ENCODE results near the gene TINAGL1. TPM values are rescaled to one million over a fixed set of nuclear protein-coding genes. Genes with fewer than 3 reads are reported as not detected.
"Not testable (repeated sequence)": the region's sequence is repeated elsewhere in the genome, so short reads cannot be mapped to it uniquely, and the experiment has no call there.

The TINAGL1 gene
- total and polyA plus RNA-seq, 4 donors = 5.3 to 41.2 (median 13.2) TPM

- H3K4me3 ChIP-seq (ENCODE audit: low read depth, low read length) = no peak overlapping the region
- H3K4me1 ChIP-seq (ENCODE audit: control insufficient read depth, insufficient read depth, low read length) = peaks cover 50% of the 10 kb centered on the region
- H3K9me3 ChIP-seq (ENCODE audit: control insufficient read depth, insufficient read depth, low read length) = no peaks in the 10 kb centered on the region
- H3K36me3 ChIP-seq (ENCODE audit: control insufficient read depth, insufficient read depth, low read length) = no peaks in the 10 kb centered on the region
- peak overlapping the region; percentile 3 for H3K27ac ChIP-seq (ENCODE audit: low read depth, low read length)
- 81% methylated on average over 14 of the region's 16 CpGs for WGBS (ENCODE audit: insufficient coverage)
- DNase-seq (ENCODE audit: low read depth in 4 of 6, low spot score in 6 of 6) = peak in 1 of 6 donors; percentile 23
- peaks cover 37% of the 10 kb centered on the region for H3K27me3 ChIP-seq (ENCODE audit: control insufficient read depth, insufficient read depth, low read length)
Observed at GRCh38 chr1:31583082-31583994, 7.0 kb downstream of the TINAGL1 start.

- Histone ChIP-seq H3K36me3 (ENCODE audit: control insufficient read depth, insufficient read depth, low read length) (no peaks in the 10 kb centered on the region), H3K9me3 (ENCODE audit: control insufficient read depth, insufficient read depth, low read length) (no peaks in the 10 kb centered on the region), H3K27ac (ENCODE audit: low read depth, low read length) (peak overlapping the region; percentile 3), H3K4me3 (ENCODE audit: low read depth, low read length) (no peak overlapping the region), H3K27me3 (ENCODE audit: control insufficient read depth, insufficient read depth, low read length) (peaks cover 45% of the 10 kb centered on the region), H3K4me1 (ENCODE audit: control insufficient read depth, insufficient read depth, low read length) (peaks cover 56% of the 10 kb centered on the region)
- WGBS (ENCODE audit: insufficient coverage) = 74% methylated on average over 13 of the region's 13 CpGs
- peak in 2 of 6 donors; percentile 28 to 80 for DNase-seq (ENCODE audit: low read depth in 4 of 6, low spot score in 6 of 6)
Observed at GRCh38 chr1:31583995-31584868, 7.9 kb downstream of the TINAGL1 start.

GRCh38 chr1:31584869-31585735 lies 8.8 kb downstream of the TINAGL1 start:
- Histone ChIP-seq H3K27ac (ENCODE audit: low read depth, low read length) (no peak overlapping the region), H3K27me3 (ENCODE audit: control insufficient read depth, insufficient read depth, low read length) (peaks cover 46% of the 10 kb centered on the region), H3K9me3 (ENCODE audit: control insufficient read depth, insufficient read depth, low read length) (no peaks in the 10 kb centered on the region), H3K36me3 (ENCODE audit: control insufficient read depth, insufficient read depth, low read length) (no peaks in the 10 kb centered on the region), H3K4me3 (ENCODE audit: low read depth, low read length) (no peak overlapping the region), H3K4me1 (ENCODE audit: control insufficient read depth, insufficient read depth, low read length) (peaks cover 49% of the 10 kb centered on the region)
- no peak for DNase-seq (ENCODE audit: low read depth in 4 of 6, low spot score in 6 of 6)
- 91% methylated on average over 24 of the region's 27 CpGs for WGBS (ENCODE audit: insufficient coverage)

GRCh38 chr1:31585736-31586365 lies 9.5 kb downstream of the TINAGL1 start:
- H3K27me3 ChIP-seq (ENCODE audit: control insufficient read depth, insufficient read depth, low read length) = peaks cover 48% of the 10 kb centered on the region
- H3K9me3 ChIP-seq (ENCODE audit: control insufficient read depth, insufficient read depth, low read length) = no peaks in the 10 kb centered on the region
- WGBS (ENCODE audit: insufficient coverage) = 89% methylated on average over 4 of the region's 11 CpGs
- H3K4me3 ChIP-seq (ENCODE audit: low read depth, low read length) = no peak overlapping the region
- peaks cover 45% of the 10 kb centered on the region for H3K4me1 ChIP-seq (ENCODE audit: control insufficient read depth, insufficient read depth, low read length)
- H3K36me3 ChIP-seq (ENCODE audit: control insufficient read depth, insufficient read depth, low read length) = no peaks in the 10 kb centered on the region
- no peak overlapping the region for H3K27ac ChIP-seq (ENCODE audit: low read depth, low read length)
- no peak for DNase-seq (ENCODE audit: low read depth in 4 of 6, low spot score in 6 of 6)

- peaks cover 45% of the 10 kb centered on the region for H3K4me1 ChIP-seq (ENCODE audit: control insufficient read depth, insufficient read depth, low read length)
- no peak overlapping the region for H3K4me3 ChIP-seq (ENCODE audit: low read depth, low read length)
- DNase-seq (ENCODE audit: low read depth in 4 of 6, low spot score in 6 of 6) = no peak
- H3K27ac ChIP-seq (ENCODE audit: low read depth, low read length) = no peak overlapping the region
- no peaks in the 10 kb centered on the region for H3K9me3 ChIP-seq (ENCODE audit: control insufficient read depth, insufficient read depth, low read length)
- H3K27me3 ChIP-seq (ENCODE audit: control insufficient read depth, insufficient read depth, low read length) = peaks cover 51% of the 10 kb centered on the region
- H3K36me3 ChIP-seq (ENCODE audit: control insufficient read depth, insufficient read depth, low read length) = no peaks in the 10 kb centered on the region
- WGBS (ENCODE audit: insufficient coverage) = 34% methylated on average over 41 of the region's 47 CpGs
Observed at GRCh38 chr1:31586376-31587327, 10.3 kb downstream of the TINAGL1 start.

GRCh38 chr1:31587328-31587699 lies 11.0 kb downstream of the TINAGL1 start:
- DNase-seq (ENCODE audit: low read depth in 4 of 6, low spot score in 6 of 6); H3K4me3 ChIP-seq (ENCODE audit: low read depth, low read length); H3K36me3 ChIP-seq (ENCODE audit: control insufficient read depth, insufficient read depth, low read length); H3K27ac ChIP-seq (ENCODE audit: low read depth, low read length); H3K9me3 ChIP-seq (ENCODE audit: control insufficient read depth, insufficient read depth, low read length): not testable (repeated sequence)
- Histone ChIP-seq H3K4me1 (ENCODE audit: control insufficient read depth, insufficient read depth, low read length) (peaks cover 45% of the 10 kb centered on the region), H3K27me3 (ENCODE audit: control insufficient read depth, insufficient read depth, low read length) (peaks cover 51% of the 10 kb centered on the region)
- no CpG with 5 or more reads among the region's 5 CpGs for WGBS (ENCODE audit: insufficient coverage)

- Histone ChIP-seq H3K4me3 (ENCODE audit: low read depth, low read length) (no peak overlapping the region), H3K27ac (ENCODE audit: low read depth, low read length) (no peak overlapping the region), H3K9me3 (ENCODE audit: control insufficient read depth, insufficient read depth, low read length) (no peaks in the 10 kb centered on the region), H3K4me1 (ENCODE audit: control insufficient read depth, insufficient read depth, low read length) (peaks cover 44% of the 10 kb centered on the region), H3K36me3 (ENCODE audit: control insufficient read depth, insufficient read depth, low read length) (no peaks in the 10 kb centered on the region), H3K27me3 (ENCODE audit: control insufficient read depth, insufficient read depth, low read length) (peaks cover 51% of the 10 kb centered on the region)
- 51% methylated on average over 14 of the region's 14 CpGs for WGBS (ENCODE audit: insufficient coverage)
- peak in 2 of 6 donors; percentile 57 to 65 for DNase-seq (ENCODE audit: low read depth in 4 of 6, low spot score in 6 of 6)
Observed at GRCh38 chr1:31587720-31588423, 11.6 kb downstream of the TINAGL1 start.

All from spinal cord (tissue), 10 donors.